ENCODE measurements around the gene SAMD10.

The SAMD10 gene

GRCh38 chr20:63945921-63946920 lies 33.2 kb downstream of the SAMD10 start:
- no peak for DNase-seq (ENCODE audit: extremely low spot score)

GRCh38 chr20:63945031-63945658 lies 34.3 kb downstream of the SAMD10 start:
- POLR2A ChIA-PET, result no interaction called here
- no peak for DNase-seq (ENCODE audit: extremely low spot score)
- TF ChIP-seq CTCF (IDR thresholded peaks at IDR 0.05; ENCODE audit: control extremely low read depth, extremely low read depth, low read depth, missing control alignments), result no peak
- CTCF ChIA-PET, result no interaction called here

More at GRCh38 chr20:63945921-63946920, 33.2 kb downstream of the SAMD10 start:
- ChIA-PET POLR2A (no interaction called here), CTCF (no interaction called here)
- no peak for TF ChIP-seq CTCF (IDR thresholded peaks at IDR 0.05; ENCODE audit: control extremely low read depth, extremely low read depth, low read depth, missing control alignments)

GRCh38 chr20:63944078-63944941 lies 35.1 kb downstream of the SAMD10 start:
- DNase-seq (ENCODE audit: extremely low spot score), result no peak
- POLR2A ChIA-PET, result interaction anchor here (0.5 kb wide), 1 partner anchor 424 kb away, joined by 3 read pairs; the partner anchor contains the start of gene PPDPF
- CTCF ChIA-PET, result no interaction called here
- no peak for TF ChIP-seq CTCF (IDR thresholded peaks at IDR 0.05; ENCODE audit: control extremely low read depth, extremely low read depth, low read depth, missing control alignments)

GRCh38 chr20:63943808-63944077 lies 35.7 kb downstream of the SAMD10 start:
- TF ChIP-seq CTCF (IDR thresholded peaks at IDR 0.05; ENCODE audit: control extremely low read depth, extremely low read depth, low read depth, missing control alignments), result no peak
- ChIA-PET POLR2A (interaction anchor here (0.5 kb wide), 1 partner anchor 423 kb away, joined by 3 read pairs; the partner anchor contains the start of gene PPDPF), CTCF (interaction anchor here (0.9 to 1.1 kb wide), 2 partner anchors 12 to 62 kb away, joined by 3 read pairs; no protein-coding TSS in a partner anchor)
- no peak for DNase-seq (ENCODE audit: extremely low spot score)

GRCh38 chr20:63942969-63943807 lies 36.3 kb downstream of the SAMD10 start:
- POLR2A ChIA-PET, result interaction anchor here (0.5 to 0.9 kb wide), 3 partner anchors 10 to 469 kb away, joined by 3 read pairs; partner anchors contain the start of gene PPDPF
- no peak for TF ChIP-seq CTCF (IDR thresholded peaks at IDR 0.05; ENCODE audit: control extremely low read depth, extremely low read depth, low read depth, missing control alignments)
- DNase-seq (ENCODE audit: extremely low spot score), result no peak
- CTCF ChIA-PET, result interaction anchor here (0.9 to 1.1 kb wide), 2 partner anchors 11 to 63 kb away, joined by 3 read pairs; no protein-coding TSS in a partner anchor
